KOPT-K1 (cell line): Measurements from ENCODE around the gene SLC13A4.
"Not testable (repeated sequence)": the region's sequence is repeated elsewhere in the genome, so short reads cannot be mapped to it uniquely, and the experiment has no call there.

Experiments
- H3K27ac ChIP-seq: fragments of 200-600 bp; sonication (generic); 2 replicates; pipeline ENCODE4 v1.5.1; 2016; ENCODE audit warnings: antibody characterized with exemption, mild to moderate bottlenecking, low read depth, low read length; ENCODE audit not compliant: poor library complexity, severe bottlenecking
- H3K36me3 ChIP-seq: fragments of 200-600 bp; sonication (generic); 2 replicates; pipeline ENCODE4 v1.5.1; 2017; ENCODE audit warnings: antibody characterized with exemption, mild to moderate bottlenecking, low read length, moderate library complexity; ENCODE audit not compliant: insufficient read depth
- H3K9me3 ChIP-seq: fragments of 200-600 bp; sonication (generic); 2 replicates; pipeline ENCODE4 v1.5.1; 2017; ENCODE audit warnings: antibody characterized with exemption, low read length, mild to moderate bottlenecking; ENCODE audit not compliant: insufficient read depth, poor library complexity, severe bottlenecking

SLC13A4 gene

GRCh38 chr7:135728136-135728669, at the start of gene SLC13A4:
Gene SLC13A4 (minus strand): TSS chr7:135728186. CDS start chr7:135727496, 690 bp downstream.
- Histone ChIP-seq H3K9me3 (no peaks in the 10 kb centered on the region), H3K36me3 (no peaks in the 10 kb centered on the region), H3K27ac (no peak within 1 kb of the TSS)

- not testable (repeated sequence) for H3K36me3 ChIP-seq, H3K27ac ChIP-seq
- peaks cover 14% of the 10 kb centered on the region for H3K9me3 ChIP-seq
These were observed 47.9 kb upstream of the SLC13A4 start for GRCh38 chr7:135775915-135776314.

GRCh38 chr7:135775230-135775629, 47.2 kb upstream of the SLC13A4 start:
- Histone ChIP-seq H3K9me3 (peaks cover 14% of the 10 kb centered on the region), H3K36me3 (no peaks in the 10 kb centered on the region), H3K27ac (no peak overlapping the region)

GRCh38 chr7:135774284-135774683, 46.3 kb upstream of the SLC13A4 start:
- Histone ChIP-seq H3K36me3 (no peaks in the 10 kb centered on the region), H3K9me3 (peaks cover 14% of the 10 kb centered on the region), H3K27ac (no peak overlapping the region)

GRCh38 chr7:135773464-135773863, 45.5 kb upstream of the SLC13A4 start:
- no peak overlapping the region for H3K27ac ChIP-seq

GRCh38 chr7:135772639-135773222, 44.7 kb upstream of the SLC13A4 start:
- H3K27ac ChIP-seq, result no peak overlapping the region

More at GRCh38 chr7:135773464-135773863, 45.5 kb upstream of the SLC13A4 start:
- peaks cover 11% of the 10 kb centered on the region for H3K9me3 ChIP-seq
- H3K36me3 ChIP-seq, result no peaks in the 10 kb centered on the region

GRCh38 chr7:135771961-135772638, 44.1 kb upstream of the SLC13A4 start:
- no peaks in the 10 kb centered on the region for H3K9me3 ChIP-seq
- H3K36me3 ChIP-seq, result no peaks in the 10 kb centered on the region
- H3K27ac ChIP-seq, result no peak overlapping the region

More at GRCh38 chr7:135772639-135773222, 44.7 kb upstream of the SLC13A4 start:
- Histone ChIP-seq H3K9me3 (peaks cover 3% of the 10 kb centered on the region), H3K36me3 (no peaks in the 10 kb centered on the region)

GRCh38 chr7:135771051-135771450, 43.1 kb upstream of the SLC13A4 start:
- Histone ChIP-seq H3K36me3 (no peaks in the 10 kb centered on the region), H3K27ac (no peak overlapping the region), H3K9me3 (no peaks in the 10 kb centered on the region)

GRCh38 chr7:135770139-135770710, 42.2 kb upstream of the SLC13A4 start:
- Histone ChIP-seq H3K36me3 (no peaks in the 10 kb centered on the region), H3K27ac (no peak overlapping the region), H3K9me3 (no peaks in the 10 kb centered on the region)

- Histone ChIP-seq H3K27ac (no peak overlapping the region), H3K36me3 (no peaks in the 10 kb centered on the region), H3K9me3 (no peaks in the 10 kb centered on the region)
These were observed 41.2 kb upstream of the SLC13A4 start for GRCh38 chr7:135769005-135769802.

- Histone ChIP-seq H3K36me3 (no peaks in the 10 kb centered on the region), H3K9me3 (no peaks in the 10 kb centered on the region), H3K27ac (no peak overlapping the region)
These were observed 40.5 kb upstream of the SLC13A4 start for GRCh38 chr7:135768467-135768866.

GRCh38 chr7:135768064-135768463, 40.1 kb upstream of the SLC13A4 start:
- Histone ChIP-seq H3K9me3 (no peaks in the 10 kb centered on the region), H3K27ac (no peak overlapping the region), H3K36me3 (no peaks in the 10 kb centered on the region)

GRCh38 chr7:135763261-135763660, 35.3 kb upstream of the SLC13A4 start:
- no peak overlapping the region for H3K27ac ChIP-seq
- no peaks in the 10 kb centered on the region for H3K9me3 ChIP-seq
- no peaks in the 10 kb centered on the region for H3K36me3 ChIP-seq

- no peak overlapping the region for H3K27ac ChIP-seq
- H3K9me3 ChIP-seq, result peaks cover 10% of the 10 kb centered on the region
- H3K36me3 ChIP-seq, result no peaks in the 10 kb centered on the region
These were observed 33.9 kb upstream of the SLC13A4 start for GRCh38 chr7:135761751-135762488.
